MG63 (cell line): Measurements from ENCODE around the gene HACE1. TPM values are rescaled to one million over a fixed set of nuclear protein-coding genes. Genes with fewer than 3 reads are reported as not detected.
"Not testable (repeated sequence)": the region's sequence is repeated elsewhere in the genome, so short reads cannot be mapped to it uniquely, and the experiment has no call there.

Source experiments
- DNase-seq: peaks from one replicate; pipeline ENCODE4 v3.0.0-alpha.2; 2020
- H3K27me3 ChIP-seq: fragments of 250-450 bp; sonication (Bioruptor Pico); 2 replicates; pipeline ENCODE4 v1.5.1; 2020; ENCODE audit warnings: mild to moderate bottlenecking, moderate library complexity
- H3K36me3 ChIP-seq: fragments of 250-450 bp; sonication (Bioruptor Pico); 2 replicates; pipeline ENCODE4 v1.5.1; 2020; ENCODE audit warnings: mild to moderate bottlenecking, moderate library complexity
- H3K4me3 ChIP-seq: fragments of 250-450 bp; sonication (Bioruptor Pico); 2 replicates; pipeline ENCODE4 v1.5.1; 2020; ENCODE audit warnings: mild to moderate bottlenecking, moderate library complexity
- H3K9me3 ChIP-seq: fragments of 250-450 bp; sonication (Bioruptor Pico); 2 replicates; pipeline ENCODE4 v1.5.1; 2020; ENCODE audit warnings: mild to moderate bottlenecking, moderate library complexity
- total RNA-seq: library from RNA; depleted of rRNA; stranded (reverse); fragments of >200 nt; shearing (Covaris generic); gene quantifications from 2 replicates; pipeline ENCODE4 v1.2.3, GENCODE V29; 2014; ENCODE audit warnings: low replicate concordance; rRNA removed

The HACE1 gene
- 6.2 and 9.0 TPM in 2 replicates for total RNA-seq

GRCh38 chr6:104859225-104860146 is at the start of gene HACE1:
Gene HACE1, minus strand, starts transcription at chr6:104859919. Its CDS starts 277 bp downstream, at chr6:104859642.
- Histone ChIP-seq H3K9me3 (no peaks in the 10 kb centered on the region), H3K27me3 (no peaks in the 10 kb centered on the region), H3K36me3 (no peaks in the 10 kb centered on the region), H3K4me3 (peak within 1 kb of the TSS; percentile 64)
- DNase-seq = peak; percentile 94

DNA sequence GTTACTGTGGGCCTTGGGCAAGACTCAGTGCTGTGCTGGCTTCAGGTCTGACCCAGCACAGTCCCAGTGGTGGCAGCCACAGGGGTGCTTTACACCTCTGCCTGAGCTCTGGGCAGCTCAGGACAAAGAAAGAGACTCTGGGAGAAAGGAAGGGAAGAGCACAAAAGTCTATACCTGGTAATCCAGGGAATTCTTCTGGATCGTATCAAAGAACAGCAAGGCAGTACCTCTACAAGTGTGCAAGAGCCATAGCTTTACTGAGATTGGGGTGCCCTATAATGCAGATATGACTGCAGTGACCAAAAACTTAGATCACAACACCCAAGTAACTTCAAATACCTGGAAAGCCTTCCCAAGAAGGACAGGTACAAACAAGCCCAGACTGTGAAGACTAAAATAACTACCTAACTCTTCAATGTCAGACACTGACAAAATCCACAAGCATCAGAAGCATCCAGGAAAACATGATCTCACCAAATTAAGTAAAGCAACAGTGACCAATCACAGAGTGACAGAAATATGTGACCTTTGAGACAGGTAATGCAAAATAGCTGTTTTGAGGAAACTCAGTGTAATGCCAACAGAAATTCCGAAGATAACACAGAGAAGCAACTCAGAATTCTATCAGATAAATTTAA is 49.3 kb upstream of the HACE1 start:
- Histone ChIP-seq H3K36me3 (no peaks in the 10 kb centered on the region), H3K4me3 (no peak overlapping the region), H3K27me3 (no peaks in the 10 kb centered on the region), H3K9me3 (no peaks in the 10 kb centered on the region)
- DNase-seq = no peak

DNA sequence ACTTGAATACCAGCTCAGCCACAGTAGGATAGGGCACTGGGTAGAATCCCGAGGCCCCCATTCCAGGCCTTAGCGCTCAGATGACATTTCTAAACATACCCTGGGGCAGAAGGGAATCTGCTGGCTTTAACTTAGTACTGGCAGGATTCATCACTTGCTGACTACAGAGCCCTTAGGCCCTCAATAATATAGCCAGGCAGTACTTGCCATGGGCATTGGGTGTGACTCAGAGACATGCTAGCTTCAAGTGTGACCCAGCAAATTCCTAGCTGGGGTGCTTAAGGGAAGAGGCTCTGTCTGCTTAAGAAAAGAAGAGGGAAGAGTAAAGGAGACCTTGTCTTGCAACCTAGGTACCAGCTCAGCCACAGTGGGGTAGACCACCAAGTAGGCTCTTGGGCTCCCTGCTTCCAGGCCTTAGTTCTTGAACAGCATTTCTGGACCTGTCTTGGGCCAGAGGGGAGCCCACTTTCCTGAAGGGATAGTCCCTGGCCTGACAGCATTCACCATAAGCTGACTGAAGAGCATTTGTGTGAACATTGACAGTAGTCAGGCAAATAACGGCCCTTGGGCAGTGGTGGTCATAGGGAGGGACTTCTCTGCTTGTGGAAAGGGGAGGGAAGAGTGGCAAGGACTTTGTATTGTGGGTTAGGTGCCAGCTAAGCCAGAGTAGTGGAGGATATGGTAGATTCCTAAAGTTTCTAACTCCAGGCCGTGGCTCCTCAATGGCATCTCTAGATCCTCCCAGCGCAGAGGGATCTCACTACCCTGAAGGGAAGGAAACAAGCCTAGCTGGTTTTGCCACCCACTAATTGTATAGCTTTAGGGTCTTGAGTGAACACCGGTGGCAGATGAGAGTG is 48.5 kb upstream of the HACE1 start:
- no peak overlapping the region for H3K4me3 ChIP-seq
- H3K36me3 ChIP-seq = no peaks in the 10 kb centered on the region
- no peaks in the 10 kb centered on the region for H3K27me3 ChIP-seq
- no peaks in the 10 kb centered on the region for H3K9me3 ChIP-seq
- peak; percentile 3 for DNase-seq

DNA sequence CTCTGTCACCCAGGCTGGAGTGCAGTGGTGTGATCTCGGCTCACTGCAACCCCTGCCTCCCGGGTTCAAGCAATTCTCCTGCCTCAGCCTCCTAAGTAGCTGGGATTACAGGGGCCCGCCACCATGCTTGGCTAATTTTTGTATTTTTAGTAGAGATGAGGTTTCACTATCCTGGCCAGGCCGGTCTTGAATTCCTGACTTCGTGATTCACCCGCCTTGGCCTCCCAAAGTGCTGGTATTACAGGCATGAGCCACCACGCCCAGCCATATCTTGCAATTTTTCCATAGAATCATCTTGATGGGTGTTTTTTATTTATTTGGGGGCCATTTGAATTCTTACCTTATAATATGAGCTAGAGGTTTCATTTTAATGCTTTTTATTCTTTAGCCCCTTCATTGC is 39.2 kb upstream of the HACE1 start:
- H3K36me3 ChIP-seq, H3K4me3 ChIP-seq, H3K9me3 ChIP-seq, H3K27me3 ChIP-seq: not testable (repeated sequence)
- peak; percentile 16 for DNase-seq

GRCh38 chr6:104896914-104897313 is 37.2 kb upstream of the HACE1 start:
- DNase-seq = no peak
- Histone ChIP-seq H3K4me3 (no peak overlapping the region), H3K27me3 (no peaks in the 10 kb centered on the region), H3K9me3 (no peaks in the 10 kb centered on the region), H3K36me3 (no peaks in the 10 kb centered on the region)

GRCh38 chr6:104888066-104888465 is 28.3 kb upstream of the HACE1 start:
- DNase-seq = no peak
- Histone ChIP-seq H3K36me3 (no peaks in the 10 kb centered on the region), H3K9me3 (peaks cover 12% of the 10 kb centered on the region), H3K4me3 (no peak overlapping the region), H3K27me3 (no peaks in the 10 kb centered on the region)

GRCh38 chr6:104887350-104887749 is 27.6 kb upstream of the HACE1 start:
- DNase-seq = no peak
- peaks cover 12% of the 10 kb centered on the region for H3K9me3 ChIP-seq
- H3K36me3 ChIP-seq = no peaks in the 10 kb centered on the region
- H3K4me3 ChIP-seq = no peak overlapping the region
- no peaks in the 10 kb centered on the region for H3K27me3 ChIP-seq

- Histone ChIP-seq H3K4me3 (no peak overlapping the region), H3K27me3 (no peaks in the 10 kb centered on the region)
- DNase-seq = no peak
Observed at GRCh38 chr6:104885518-104886043, 25.9 kb upstream of the HACE1 start.

DNA sequence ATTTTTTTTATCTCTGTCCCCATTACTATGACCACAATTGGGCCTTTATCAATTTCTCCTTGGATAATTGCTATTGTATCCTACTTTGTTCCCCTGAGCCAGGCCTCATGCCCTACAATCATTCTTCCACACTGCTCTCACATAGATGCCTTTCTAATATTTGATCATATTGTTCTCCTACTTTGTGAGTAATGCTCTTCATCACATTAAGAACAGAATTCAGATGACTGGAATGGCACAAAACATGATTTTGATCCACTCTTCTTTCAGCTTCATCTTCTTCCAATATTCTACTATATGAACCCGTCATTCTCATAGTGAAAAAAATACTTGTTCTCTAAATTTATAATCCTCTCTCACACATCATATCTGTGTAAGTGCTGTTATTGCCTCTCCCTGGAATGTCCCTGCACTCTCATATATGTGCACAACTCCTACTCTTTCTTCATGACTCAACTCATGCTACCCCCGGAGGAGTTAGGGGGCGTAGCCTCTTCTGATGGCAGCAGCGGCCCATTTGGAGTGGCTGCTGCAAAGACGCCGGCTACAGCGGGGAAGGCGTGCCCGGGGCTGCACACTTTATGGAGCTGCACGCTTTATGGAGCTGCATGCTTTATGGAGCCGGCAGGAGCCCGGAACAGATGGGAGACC is 25.3 kb upstream of the HACE1 start:
- no peak for DNase-seq

More at GRCh38 chr6:104885518-104886043, 25.9 kb upstream of the HACE1 start:
- Histone ChIP-seq H3K9me3 (peaks cover 12% of the 10 kb centered on the region), H3K36me3 (no peaks in the 10 kb centered on the region)

DNA sequence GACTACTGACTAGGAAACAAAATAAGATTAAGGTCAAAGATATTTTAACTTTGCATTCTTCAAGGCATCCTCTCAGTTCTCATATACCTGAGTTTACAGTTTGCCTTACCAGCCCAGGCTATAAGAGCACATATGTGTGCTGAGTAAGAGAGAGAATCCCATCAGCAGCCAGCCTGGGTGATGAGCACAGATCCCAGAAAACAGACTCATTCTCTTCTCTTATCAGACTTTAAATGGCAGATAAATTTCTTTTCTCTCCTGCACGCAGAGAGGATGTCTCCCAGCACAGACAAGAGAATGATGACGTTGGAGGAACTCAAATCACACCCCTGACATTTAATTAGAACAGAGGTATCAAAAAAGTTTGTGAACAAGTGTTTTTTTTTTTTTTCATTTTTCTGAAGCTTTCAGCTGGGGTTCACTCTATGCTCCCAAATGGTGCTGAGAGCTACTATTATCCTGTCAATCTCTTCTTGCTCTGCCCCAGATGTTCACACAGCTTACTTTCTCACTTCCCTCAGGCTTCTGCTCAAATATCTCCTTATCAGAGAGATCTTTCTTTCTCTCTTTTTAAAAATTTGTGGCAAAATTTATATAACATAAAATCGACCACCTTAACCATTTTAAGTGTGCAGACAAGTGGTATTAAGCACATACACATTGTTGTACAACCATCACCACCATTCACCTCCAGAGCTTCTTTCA is 22.4 kb upstream of the HACE1 start:
- no peak for DNase-seq
- Histone ChIP-seq H3K27me3 (no peaks in the 10 kb centered on the region), H3K4me3 (no peak overlapping the region), H3K36me3 (no peaks in the 10 kb centered on the region), H3K9me3 (no peaks in the 10 kb centered on the region; the same call in 1 of the 2 replicates)

More for the DNA sequence above, 25.3 kb upstream of the HACE1 start:
- Histone ChIP-seq H3K9me3 (peaks cover 12% of the 10 kb centered on the region), H3K4me3 (no peak overlapping the region), H3K27me3 (no peaks in the 10 kb centered on the region), H3K36me3 (no peaks in the 10 kb centered on the region)

DNA sequence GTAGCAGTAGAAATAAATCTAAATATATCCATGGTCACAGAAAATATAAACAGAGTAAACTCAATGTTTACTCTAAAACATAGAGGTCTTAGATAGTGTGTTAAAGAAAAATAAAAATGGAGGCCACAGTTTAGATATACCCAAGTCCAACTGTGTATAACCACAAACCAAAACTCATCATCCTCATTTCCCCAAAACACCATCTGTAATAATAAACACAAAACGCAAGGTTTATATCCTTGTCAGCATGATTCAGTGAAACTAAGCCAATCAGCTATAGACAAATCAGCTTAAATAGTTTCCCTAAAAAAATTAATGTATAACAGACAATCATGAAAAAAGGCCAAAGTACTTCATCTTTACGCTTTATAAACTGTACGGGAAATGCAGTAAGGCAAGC is 2.7 kb upstream of the HACE1 start:
- no peak for DNase-seq
- Histone ChIP-seq H3K4me3 (no peak overlapping the region), H3K9me3 (no peaks in the 10 kb centered on the region), H3K27me3 (no peaks in the 10 kb centered on the region), H3K36me3 (no peaks in the 10 kb centered on the region)

DNA sequence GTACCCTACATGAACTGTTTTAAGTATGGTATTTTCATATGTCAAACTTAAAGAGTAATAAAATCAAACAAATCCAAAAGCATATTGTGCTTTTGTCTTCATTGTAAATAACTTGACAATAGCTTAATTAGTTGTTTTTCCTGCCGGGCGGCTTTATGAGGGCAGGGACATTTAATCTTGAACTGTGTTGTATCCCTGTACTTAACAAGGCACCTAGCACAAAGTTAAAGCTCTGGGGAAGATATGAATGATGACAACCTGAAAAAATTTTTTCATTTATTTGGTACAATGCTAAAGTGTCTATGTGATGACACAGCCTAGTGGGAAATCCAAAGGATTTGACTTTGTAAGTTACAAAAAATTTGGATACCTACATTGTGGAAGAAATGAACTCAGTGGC is 502 bp upstream of the HACE1 start:
- Histone ChIP-seq H3K27me3 (no peaks in the 10 kb centered on the region), H3K36me3 (no peaks in the 10 kb centered on the region), H3K9me3 (no peaks in the 10 kb centered on the region), H3K4me3 (peak overlapping the region; percentile 64)
- DNase-seq = no peak

GRCh38 chr6:104858642-104859041 is 1.1 kb downstream of the HACE1 start:
- DNase-seq = no peak
- H3K9me3 ChIP-seq = no peaks in the 10 kb centered on the region
- no peaks in the 10 kb centered on the region for H3K27me3 ChIP-seq
- H3K4me3 ChIP-seq = peak overlapping the region; percentile 64
- no peaks in the 10 kb centered on the region for H3K36me3 ChIP-seq

DNA sequence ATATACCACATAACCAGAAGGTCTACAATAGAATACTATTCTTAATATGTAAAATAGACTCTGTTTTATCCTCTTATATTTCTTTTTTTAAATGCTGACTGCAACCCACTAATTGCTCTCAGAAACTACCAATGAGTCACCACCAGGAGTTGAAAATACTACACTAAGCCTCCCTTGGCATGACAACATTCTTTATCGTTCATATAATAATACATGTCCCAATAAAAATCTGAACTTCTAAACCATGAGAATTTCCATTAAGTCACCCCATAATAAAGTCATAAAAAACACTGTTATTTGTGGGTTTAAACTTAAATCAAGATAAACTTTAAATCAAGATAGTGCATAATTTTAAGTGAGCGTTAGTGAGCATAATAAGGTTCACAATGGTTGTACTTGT is 4.2 kb downstream of the HACE1 start:
- Histone ChIP-seq H3K36me3 (peaks cover 3% of the 10 kb centered on the region), H3K27me3 (no peaks in the 10 kb centered on the region), H3K4me3 (no peak overlapping the region; the same call in 1 of the 2 replicates), H3K9me3 (no peaks in the 10 kb centered on the region)
- DNase-seq = no peak

- not testable (repeated sequence) for H3K9me3 ChIP-seq, H3K27me3 ChIP-seq, DNase-seq, H3K4me3 ChIP-seq
- peaks cover 11% of the 10 kb centered on the region for H3K36me3 ChIP-seq
Observed at GRCh38 chr6:104847721-104848120, 12.0 kb downstream of the HACE1 start.

DNA sequence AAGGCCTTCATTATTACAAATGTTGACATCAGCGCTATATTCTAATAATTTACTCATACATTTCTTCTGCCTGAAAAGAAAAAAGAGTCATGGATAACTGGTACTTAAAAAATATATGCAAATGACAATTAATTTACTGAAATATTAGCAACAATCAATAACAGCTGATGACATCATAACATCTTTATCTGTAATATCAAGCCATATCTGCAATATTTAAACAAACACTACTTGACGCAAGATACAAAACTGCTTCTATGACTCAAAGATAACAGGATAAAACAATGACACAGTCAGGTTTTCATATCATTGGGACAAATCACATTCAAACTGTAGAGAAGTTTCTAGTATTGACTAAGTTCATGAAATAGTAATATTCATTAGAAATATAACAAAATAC is 16.5 kb downstream of the HACE1 start:
- Histone ChIP-seq H3K27me3 (no peaks in the 10 kb centered on the region), H3K4me3 (no peak overlapping the region), H3K36me3 (peaks cover 5% of the 10 kb centered on the region; the same call in 1 of the 2 replicates), H3K9me3 (no peaks in the 10 kb centered on the region)
- DNase-seq = no peak
